NCI-H748 treated with DMSO at 0.1 percent for 48 hours (cell line): Measurements from ENCODE around the gene MDP1.
"Not testable (repeated sequence)": the region's sequence is repeated elsewhere in the genome, so short reads cannot be mapped to it uniquely, and the experiment has no call there.

Source experiments
- DNase-seq: peaks from one replicate; lab custom pipeline; 2025; lab: John Stamatoyannopoulos, UW

MDP1 gene

GRCh38 chr14:24250354-24250753 lies 34.5 kb upstream of the MDP1 start:
- no peak for DNase-seq

GRCh38 chr14:24249230-24250021 lies 33.6 kb upstream of the MDP1 start:
- DNase-seq = no peak

DNA sequence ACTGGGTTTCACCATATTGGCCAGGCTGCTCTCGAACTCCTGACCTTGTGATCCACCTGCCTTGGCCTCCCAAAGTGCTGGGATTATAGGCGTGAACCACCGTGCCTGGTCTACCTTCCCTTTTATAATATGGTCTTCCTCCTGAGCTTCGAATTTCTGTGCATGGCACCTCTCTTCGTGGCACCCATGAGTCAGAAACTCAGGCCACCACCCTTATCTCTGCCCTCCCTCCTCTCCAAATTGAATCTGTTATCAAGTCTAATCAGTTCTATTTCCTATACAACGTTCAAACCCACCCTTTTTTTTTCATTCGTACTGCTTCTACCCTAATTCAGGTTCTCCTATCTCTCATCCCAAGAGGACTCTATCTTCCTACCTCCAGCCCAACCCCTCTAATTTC lies 31.6 kb upstream of the MDP1 start:
- no peak for DNase-seq

GRCh38 chr14:24246765-24247212 lies 30.9 kb upstream of the MDP1 start:
- DNase-seq = no peak

DNA sequence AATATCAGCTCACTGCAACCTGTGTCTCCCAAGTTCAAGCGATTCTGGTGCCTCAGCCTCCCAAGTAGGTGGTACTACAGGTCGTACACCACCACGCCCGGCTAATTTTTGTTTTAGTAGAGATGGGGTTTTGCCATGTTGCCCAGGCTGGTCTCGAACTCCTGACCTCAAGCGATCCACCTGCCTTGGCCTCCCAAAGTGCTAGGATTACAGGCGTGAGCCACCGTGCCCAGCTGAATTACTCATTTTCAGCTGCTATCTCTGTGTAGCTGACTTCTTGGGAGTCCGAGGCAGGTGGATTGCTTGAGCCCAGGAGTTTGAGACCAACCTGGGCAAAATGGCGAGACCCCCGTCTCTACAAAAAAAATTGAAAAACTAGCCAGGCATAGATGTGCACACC lies 29.5 kb upstream of the MDP1 start:
- DNase-seq = not testable (repeated sequence)

- DNase-seq = no peak
These were observed 27.5 kb upstream of the MDP1 start for GRCh38 chr14:24243336-24243836.

DNA sequence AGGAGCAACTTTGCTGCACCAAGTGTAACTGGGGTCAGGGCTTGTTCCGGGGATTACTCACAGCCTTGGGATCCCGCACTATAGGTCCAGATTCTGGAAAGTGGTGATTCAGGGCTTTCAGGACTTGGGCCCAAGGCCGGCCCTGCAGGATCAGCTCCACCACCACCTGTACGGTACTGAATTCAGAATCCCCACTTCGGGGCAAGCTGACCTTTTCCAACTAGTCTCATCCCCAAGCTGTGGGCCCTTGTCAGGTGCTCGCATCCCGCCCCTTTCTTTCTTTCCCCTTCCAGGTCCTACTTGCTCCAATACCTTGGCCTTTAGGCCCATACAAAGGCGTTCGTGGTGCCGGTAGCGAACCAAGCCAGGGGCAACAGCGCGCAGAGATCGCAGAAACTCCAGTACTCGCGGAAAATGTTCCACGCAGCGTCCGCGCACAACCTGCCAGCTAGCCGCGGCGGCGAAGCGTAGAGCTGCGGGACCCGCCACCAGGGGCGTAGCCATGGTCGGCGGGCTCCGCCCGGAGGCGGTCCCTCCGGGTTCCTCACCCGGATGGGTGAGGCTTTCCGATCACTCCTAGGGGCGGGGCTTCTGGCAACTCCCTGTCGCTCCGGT lies 26.1 kb upstream of the MDP1 start:
- peak; percentile 97 for DNase-seq

DNA sequence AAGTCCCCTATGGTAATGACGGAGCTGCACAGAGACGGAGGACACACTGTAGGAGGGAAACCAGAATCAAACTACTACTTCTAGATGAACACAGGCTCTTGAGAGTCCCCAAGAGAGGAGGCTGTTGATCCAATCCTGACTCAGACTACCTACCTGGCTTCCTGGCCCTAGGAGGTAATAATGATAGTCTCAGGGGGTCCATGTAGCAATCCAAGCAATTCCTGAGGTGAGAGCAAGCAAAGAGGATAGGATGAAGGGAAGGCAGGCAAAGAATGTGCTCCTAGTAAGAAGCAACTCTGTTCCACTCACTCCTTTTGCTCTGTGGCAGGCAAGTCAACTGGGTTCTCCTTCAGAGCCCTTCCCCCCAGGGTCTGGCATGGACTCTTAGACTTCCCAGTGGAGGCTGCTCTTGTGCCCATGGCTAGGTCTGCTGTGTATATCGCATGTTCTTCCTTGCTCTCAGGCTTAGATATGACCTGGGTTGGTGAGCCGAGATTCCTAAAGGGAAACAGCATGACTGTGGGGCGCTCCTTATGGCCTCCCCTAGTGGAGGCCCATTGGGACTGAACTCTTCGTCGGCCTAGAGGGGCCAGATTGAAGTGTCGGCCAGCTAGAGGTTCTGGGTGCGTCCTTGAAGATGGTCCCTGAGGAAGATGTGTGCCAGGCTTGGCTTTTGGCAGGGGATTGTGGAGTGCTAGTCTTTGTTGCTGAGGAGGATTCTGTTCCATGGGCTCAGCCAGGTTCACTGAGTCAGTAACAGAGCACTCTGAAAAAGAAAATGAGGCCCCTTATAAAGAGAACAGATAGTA lies 24.4 kb upstream of the MDP1 start:
- DNase-seq = no peak

GRCh38 chr14:24238527-24239037 lies 22.7 kb upstream of the MDP1 start:
- DNase-seq = no peak

DNA sequence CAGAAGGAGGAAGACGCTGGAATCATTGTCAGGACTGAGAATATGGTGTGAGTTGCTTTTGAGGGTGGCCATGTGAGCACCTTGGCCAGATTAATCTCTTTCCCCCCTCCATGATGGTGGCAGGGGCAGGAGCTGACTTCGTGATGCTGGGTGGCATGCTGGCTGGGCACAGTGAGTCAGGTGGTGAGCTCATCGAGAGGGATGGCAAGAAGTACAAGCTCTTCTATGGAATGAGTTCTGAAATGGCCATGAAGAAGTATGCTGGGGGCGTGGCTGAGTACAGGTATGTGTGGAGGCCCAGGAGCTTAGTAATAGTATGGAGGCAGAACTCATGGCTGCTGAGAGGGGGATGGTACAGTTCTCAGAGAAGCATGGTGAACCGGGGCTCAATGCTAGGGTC lies 22.3 kb upstream of the MDP1 start:
- DNase-seq = no peak

DNA sequence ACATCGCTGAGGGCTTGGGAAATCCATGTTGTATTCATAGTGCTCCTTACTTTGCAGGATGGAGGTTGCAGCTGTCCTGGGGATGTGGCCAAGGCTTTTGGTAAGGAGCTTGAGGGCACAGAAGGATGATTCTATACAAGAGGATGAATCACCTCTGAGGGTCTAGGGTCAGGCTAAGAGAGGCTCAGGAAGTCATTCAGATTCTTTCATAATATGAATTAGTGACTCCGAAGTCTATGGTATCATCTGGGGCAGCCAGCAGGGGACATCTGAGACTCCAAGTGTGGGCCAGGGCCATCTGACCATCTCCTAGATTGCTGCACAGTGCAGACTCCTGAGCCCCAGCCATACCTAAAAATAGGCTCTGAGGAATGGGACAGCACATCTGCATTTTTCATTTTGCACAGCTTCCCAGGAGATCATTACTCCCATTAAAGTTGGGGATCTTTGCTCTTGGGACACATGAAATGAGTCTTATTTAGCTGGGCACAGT lies 21.6 kb upstream of the MDP1 start:
- no peak for DNase-seq

DNA sequence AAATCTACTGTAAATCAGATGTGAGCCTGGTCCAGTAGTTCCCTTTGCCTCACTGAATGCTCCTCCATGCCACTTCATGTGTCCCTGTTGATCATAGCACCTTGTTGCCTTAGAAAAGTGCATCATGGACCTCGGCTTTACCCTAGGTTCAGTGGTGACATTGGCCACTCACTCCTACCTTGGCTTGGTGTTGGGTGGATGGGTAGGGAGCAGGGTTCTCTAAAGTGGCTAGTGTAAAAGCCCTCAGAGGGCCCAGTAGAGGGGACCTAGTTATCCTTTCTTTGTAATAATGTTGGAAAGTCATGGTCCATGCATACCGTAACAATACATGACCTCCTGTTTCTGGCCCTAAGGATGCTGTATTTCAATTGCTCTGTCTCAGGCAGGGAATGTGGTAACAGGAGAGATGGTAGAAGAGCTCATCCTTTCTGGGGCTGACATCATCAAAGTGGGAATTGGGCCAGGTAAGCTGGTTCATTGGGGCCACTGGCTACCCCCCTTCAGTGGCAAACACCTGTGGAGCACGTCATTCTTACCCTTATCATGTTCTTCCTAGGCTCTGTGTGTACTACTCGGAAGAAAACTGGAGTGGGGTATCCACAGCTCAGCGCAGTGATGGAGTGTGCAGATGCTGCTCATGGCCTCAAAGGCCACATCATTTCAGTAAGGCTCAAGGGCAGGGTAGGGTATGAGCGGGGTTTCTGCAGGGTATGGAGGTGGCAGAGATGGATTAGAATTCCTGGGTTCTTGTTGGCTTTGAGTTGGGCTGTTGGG lies 21.0 kb upstream of the MDP1 start:
- DNase-seq = no peak

GRCh38 chr14:24235804-24236688 lies 20.2 kb upstream of the MDP1 start:
- no peak for DNase-seq

DNA sequence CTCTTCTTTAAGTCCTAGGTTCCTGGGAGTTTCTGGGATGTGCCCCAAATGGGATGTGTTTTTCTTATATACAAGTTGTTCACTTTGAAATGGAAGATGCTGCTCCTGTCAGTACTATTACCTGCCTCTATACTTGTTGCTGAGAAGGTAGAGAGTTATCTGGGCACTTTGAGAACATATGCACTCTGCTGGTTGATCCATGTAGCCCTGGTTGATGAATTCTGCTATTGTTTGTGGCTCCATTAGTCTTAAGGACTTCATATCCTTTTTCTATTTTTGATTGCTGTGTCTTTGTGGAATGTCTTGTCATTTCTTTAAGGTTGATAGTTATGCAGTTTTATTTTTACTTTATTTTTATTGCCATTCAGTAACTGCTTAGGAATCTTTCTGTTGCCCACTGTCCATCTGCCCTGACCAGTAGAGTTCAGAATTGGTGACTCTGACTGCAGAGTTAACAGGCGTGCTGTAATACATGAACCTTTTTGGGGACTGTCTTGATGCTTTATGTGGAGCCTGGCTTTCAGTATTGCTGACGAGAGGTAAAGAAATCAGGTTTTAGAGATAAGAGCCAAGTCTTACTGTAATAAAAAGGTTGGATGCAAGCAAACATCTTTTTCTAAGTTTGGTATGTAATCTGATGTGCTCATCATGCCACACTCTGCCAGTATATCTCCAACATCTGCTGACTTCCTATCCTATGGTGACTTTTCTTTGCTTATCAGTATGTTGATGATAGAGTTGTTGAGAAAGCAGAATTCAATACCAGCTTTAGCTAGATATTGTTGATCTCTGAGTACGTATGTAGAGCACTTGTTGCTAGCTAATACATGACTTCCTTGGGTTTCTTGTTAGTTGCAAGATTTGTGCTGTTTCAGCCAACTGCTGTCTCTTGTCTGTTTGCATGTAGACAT lies 18.5 kb upstream of the MDP1 start:
- DNase-seq = no peak

- DNase-seq = no peak
These were observed 17.6 kb upstream of the MDP1 start for GRCh38 chr14:24233538-24233866.

- DNase-seq = no peak
These were observed 17.0 kb upstream of the MDP1 start, which contains the start of gene GMPR2 for GRCh38 chr14:24232645-24233537. TSS of gene GMPR2 (plus strand) at chr14:24232929. CDS start at chr14:24233254, 325 bp downstream.

DNA sequence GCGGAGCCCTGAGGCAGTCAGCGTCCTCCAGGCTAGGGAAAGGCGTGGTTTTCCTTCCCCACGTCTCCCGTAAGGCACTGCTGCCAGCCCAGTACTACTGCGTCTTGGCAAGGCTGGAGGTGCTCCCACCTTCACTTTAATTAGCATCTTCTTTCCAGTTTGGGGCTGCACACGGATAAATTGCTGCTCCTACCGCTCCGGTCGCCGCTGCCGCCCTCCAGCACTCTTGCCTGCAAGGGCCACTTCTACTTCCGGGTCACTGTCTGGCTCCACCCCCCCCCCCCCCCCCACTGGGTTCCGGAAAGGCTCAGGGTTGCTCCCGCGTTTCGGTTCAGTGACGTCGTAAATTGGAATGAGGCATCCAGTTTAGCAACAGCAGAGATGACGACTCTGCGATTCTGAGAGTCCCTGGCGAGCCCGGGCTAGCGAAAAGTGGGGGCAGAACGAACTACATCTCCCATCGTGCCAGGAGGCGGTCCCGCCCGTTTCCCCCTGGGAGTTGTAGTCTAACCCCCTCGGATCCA lies 16.3 kb upstream of the MDP1 start, which contains the start of gene NEDD8:
Gene NEDD8, minus strand, starts transcription at position 247 of the 524 bp plus-strand sequence. Its CDS starts 100 bp downstream, at position 147.
- DNase-seq = peak; percentile 86
